Peyer's patch (tissue), 4 donors: ENCODE data around the gene SLC46A3. TPM values are rescaled to one million over a fixed set of nuclear protein-coding genes. Genes with fewer than 3 reads are reported as not detected.
"Not testable (repeated sequence)": the region's sequence is repeated elsewhere in the genome, so short reads cannot be mapped to it uniquely, and the experiment has no call there.

Experiments
- DNase-seq, 3 donors: peaks; one replicate each; pipeline ENCODE4 v3.0.0-alpha.2; 2017 to 2019
- H3K27ac ChIP-seq, 4 donors: fragments of 200-600 bp; sonication (generic); one replicate each; pipeline ENCODE4 v1.5.1; 2016 to 2019
- H3K27me3 ChIP-seq, 2 donors: fragments of 200-600 bp; sonication (generic); one replicate each; pipeline ENCODE4 v1.5.1; 2019
- H3K36me3 ChIP-seq, 3 donors: fragments of 200-600 bp; sonication (generic); one replicate each; pipeline ENCODE4 v1.5.1; 2016 to 2019
- H3K4me1 ChIP-seq, 4 donors: fragments of 200-600 bp; sonication (generic); one replicate each; pipeline ENCODE4 v1.5.1; 2016 to 2019
- H3K4me3 ChIP-seq, 4 donors: fragments of 200-600 bp; sonication (generic); 1 replicate in 3 of 4; 2 replicates in 1 of 4; pipeline ENCODE4 v1.5.1; 2016 to 2019; ENCODE audit warnings: mild to moderate bottlenecking in 1 of 4
- H3K9me3 ChIP-seq, 4 donors: fragments of 200-600 bp; sonication (generic); one replicate each; pipeline ENCODE4 v1.5.1; 2016 to 2019; ENCODE audit warnings: mild to moderate bottlenecking in 1 of 4
- POLR2A ChIP-seq, 2 donors: fragments of 450-650 bp; IDR thresholded peaks; one replicate each; pipeline ENCODE4 v1.5.1; 2017; ENCODE audit warnings: antibody characterized with exemption in 2 of 2, mild to moderate bottlenecking in 2 of 2, moderate library complexity in 2 of 2
- total RNA-seq, 4 donors: library from RNA; depleted of rRNA; stranded (reverse); fragments of >200 nt; gene quantifications; one replicate each; pipeline ENCODE4 v1.1.0, GENCODE V29; 2016
- TF ChIP-seq, protein P1 (sequence below), 6 experiments: fragments of 450-650 bp in 4 of 6; fragments of 200-600 bp in 2 of 6; sonication (generic) in 1 of 6; IDR thresholded peaks; one replicate each; pipeline ENCODE4 v1.5.1; 2017 to 2019; ENCODE audit warnings: antibody characterized with exemption in 6 of 6, mild to moderate bottlenecking in 3 of 6, moderate library complexity in 1 of 6

SLC46A3 gene
- total RNA-seq, 4 donors from 2014 or later, result 10.7 to 198 (median 105) TPM

DNA sequence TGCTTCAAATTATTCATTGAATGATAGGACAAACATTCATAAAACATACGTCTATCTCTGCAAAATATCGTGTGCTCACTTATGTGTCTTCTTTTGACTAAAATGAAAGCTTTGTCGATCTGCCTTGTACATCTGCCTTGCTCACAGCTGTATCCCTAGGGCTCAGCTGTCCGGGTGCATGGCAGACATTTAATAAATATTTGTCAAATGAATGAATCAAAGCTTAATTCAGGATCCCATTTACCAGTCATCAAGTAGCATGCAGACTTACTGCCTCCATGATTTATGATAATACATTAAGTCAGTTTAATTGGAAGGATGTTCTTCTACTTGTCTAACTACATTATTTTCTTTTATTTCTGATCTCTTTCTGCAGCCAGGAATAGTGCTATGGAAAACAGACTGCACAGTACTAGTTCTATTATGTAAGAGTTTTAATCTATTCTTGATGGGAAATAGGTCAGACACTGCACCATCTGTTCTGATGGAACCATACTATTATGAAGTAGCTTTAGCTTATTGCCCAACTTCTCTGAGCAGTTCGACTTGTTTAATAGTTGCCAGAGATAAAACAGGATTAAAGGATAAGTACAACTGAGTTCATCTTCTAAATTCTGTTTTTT lies 13.2 kb downstream of the SLC46A3 start:
- no peak overlapping the region for H3K4me3 ChIP-seq
- no peaks in the 10 kb centered on the region for H3K27me3 ChIP-seq
- H3K27ac ChIP-seq, result no peak overlapping the region
- DNase-seq, result no peak
- no peak for TF ChIP-seq POLR2A (IDR thresholded peaks at IDR 0.05)
- TF ChIP-seq, protein P1, sequence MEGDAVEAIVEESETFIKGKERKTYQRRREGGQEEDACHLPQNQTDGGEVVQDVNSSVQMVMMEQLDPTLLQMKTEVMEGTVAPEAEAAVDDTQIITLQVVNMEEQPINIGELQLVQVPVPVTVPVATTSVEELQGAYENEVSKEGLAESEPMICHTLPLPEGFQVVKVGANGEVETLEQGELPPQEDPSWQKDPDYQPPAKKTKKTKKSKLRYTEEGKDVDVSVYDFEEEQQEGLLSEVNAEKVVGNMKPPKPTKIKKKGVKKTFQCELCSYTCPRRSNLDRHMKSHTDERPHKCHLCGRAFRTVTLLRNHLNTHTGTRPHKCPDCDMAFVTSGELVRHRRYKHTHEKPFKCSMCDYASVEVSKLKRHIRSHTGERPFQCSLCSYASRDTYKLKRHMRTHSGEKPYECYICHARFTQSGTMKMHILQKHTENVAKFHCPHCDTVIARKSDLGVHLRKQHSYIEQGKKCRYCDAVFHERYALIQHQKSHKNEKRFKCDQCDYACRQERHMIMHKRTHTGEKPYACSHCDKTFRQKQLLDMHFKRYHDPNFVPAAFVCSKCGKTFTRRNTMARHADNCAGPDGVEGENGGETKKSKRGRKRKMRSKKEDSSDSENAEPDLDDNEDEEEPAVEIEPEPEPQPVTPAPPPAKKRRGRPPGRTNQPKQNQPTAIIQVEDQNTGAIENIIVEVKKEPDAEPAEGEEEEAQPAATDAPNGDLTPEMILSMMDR (IDR thresholded peaks at IDR 0.05), result no peak
- H3K36me3 ChIP-seq, result peaks cover 0 to 43% (median 3%) of the 10 kb centered on the region in 3 donors
- H3K4me1 ChIP-seq, result no peaks in the 10 kb centered on the region
- H3K9me3 ChIP-seq, result no peaks in the 10 kb centered on the region

DNA sequence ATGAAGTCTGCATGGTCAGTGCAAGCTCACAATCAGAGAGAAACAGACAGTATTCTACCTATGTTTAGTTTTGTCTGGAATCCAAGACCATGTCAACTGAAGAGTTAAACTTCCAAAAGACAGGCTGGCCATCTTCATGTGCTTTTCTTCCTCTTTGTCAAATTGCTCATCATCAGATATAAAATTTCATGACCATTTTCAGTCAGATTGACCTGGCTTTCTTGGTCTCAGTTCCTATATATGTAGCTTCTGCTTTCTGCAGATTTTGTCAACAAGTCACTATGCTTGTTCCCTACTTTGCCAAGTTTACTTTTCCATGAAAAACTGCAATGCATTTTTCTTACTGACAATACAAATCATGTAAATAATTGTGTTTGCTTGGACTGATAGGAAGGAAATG lies 13.9 kb downstream of the SLC46A3 start:
- Histone ChIP-seq H3K36me3 (peaks cover 0 to 50% (median 3%) of the 10 kb centered on the region in 3 donors), H3K27ac (no peak overlapping the region), H3K4me3 (no peak overlapping the region), H3K27me3 (no peaks in the 10 kb centered on the region), H3K4me1 (no peaks in the 10 kb centered on the region), H3K9me3 (no peaks in the 10 kb centered on the region)
- TF ChIP-seq POLR2A (IDR thresholded peaks at IDR 0.05), result no peak
- TF ChIP-seq, protein P1 (IDR thresholded peaks at IDR 0.05), result no peak
- DNase-seq, result no peak

DNA sequence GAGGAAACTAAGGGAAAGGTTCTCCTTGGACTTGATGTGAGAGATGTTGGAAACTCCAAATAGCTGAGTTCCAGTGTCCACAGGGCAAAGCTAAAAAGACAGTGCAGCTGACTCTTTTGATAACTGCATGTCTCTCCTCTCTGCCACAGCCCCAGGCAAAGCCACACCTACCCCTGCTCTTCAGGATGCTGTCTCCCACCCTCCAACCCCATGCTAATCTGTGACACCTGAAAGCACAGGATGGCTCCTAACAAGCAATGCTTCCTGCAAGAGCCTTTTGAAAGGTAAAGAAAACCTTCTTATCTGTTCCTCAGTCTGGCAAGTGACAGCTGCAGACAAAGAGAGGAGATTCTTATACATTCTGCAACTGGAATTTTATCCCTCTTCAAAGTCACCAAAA lies 14.5 kb downstream of the SLC46A3 start:
- no peak for DNase-seq
- Histone ChIP-seq H3K27ac (no peak overlapping the region), H3K36me3 (peaks cover 0 to 50% (median 3%) of the 10 kb centered on the region in 3 donors), H3K9me3 (no peaks in the 10 kb centered on the region), H3K4me3 (no peak overlapping the region), H3K4me1 (no peaks in the 10 kb centered on the region), H3K27me3 (no peaks in the 10 kb centered on the region)
- TF ChIP-seq POLR2A (IDR thresholded peaks at IDR 0.05), result no peak
- TF ChIP-seq, protein P1 (IDR thresholded peaks at IDR 0.05), result no peak

DNA sequence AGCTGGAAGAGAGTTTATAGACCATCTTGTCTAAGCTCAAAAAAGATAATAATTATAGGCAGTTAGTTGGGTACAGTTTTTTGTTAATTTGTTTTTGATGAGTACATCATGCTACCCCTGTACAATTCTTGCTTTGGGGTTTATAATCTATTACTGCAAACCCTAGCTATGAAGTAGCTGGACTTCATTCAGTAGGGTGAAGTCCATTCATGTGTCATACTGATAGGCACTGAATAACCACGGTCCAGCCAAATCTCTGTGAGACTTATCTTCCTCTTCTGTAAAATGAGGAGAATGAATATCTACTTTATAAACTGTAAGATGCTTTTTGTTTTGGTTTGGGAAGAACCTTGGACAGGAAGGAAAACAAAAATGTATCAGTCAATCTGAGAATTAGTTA lies 19.5 kb downstream of the SLC46A3 start:
- Histone ChIP-seq H3K4me1 (no peaks in the 10 kb centered on the region), H3K27me3 (no peaks in the 10 kb centered on the region), H3K4me3 (no peak overlapping the region), H3K27ac (peak overlapping the region in 1 of 4 donors; percentile 4), H3K9me3 (no peaks in the 10 kb centered on the region), H3K36me3 (peaks cover 0 to 51% (median 3%) of the 10 kb centered on the region in 3 donors)
- no peak for DNase-seq
- no peak for TF ChIP-seq POLR2A (IDR thresholded peaks at IDR 0.05)
- TF ChIP-seq, protein P1 (IDR thresholded peaks at IDR 0.05), result no peak

DNA sequence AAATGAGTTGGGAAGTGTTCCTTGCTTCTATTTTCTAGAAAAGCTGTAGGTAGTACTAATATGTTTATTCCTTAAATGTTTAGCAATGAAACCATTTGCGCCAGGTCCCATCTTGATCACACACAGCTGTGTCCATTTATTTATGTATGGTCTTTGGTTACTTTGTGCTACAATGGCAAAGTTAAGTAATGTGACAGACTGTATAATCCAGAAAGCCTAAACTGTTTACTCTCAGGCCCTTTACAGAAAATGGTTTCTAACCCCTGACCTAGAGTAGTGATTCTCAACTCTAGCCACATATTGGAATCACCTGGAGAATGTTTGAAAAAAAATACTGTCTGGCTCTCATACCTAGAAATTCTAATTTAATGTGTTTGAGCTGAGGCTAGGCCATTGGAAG lies 21.3 kb downstream of the SLC46A3 start:
- no peak for TF ChIP-seq POLR2A (IDR thresholded peaks at IDR 0.05)
- TF ChIP-seq, protein P1 (IDR thresholded peaks at IDR 0.05), result no peak
- H3K27ac ChIP-seq, result no peak overlapping the region
- H3K9me3 ChIP-seq, result no peaks in the 10 kb centered on the region
- no peak overlapping the region for H3K4me3 ChIP-seq
- H3K27me3 ChIP-seq, result no peaks in the 10 kb centered on the region
- peaks cover 0 to 35% (median 3%) of the 10 kb centered on the region in 3 donors for H3K36me3 ChIP-seq
- no peak for DNase-seq
- no peaks in the 10 kb centered on the region for H3K4me1 ChIP-seq

DNA sequence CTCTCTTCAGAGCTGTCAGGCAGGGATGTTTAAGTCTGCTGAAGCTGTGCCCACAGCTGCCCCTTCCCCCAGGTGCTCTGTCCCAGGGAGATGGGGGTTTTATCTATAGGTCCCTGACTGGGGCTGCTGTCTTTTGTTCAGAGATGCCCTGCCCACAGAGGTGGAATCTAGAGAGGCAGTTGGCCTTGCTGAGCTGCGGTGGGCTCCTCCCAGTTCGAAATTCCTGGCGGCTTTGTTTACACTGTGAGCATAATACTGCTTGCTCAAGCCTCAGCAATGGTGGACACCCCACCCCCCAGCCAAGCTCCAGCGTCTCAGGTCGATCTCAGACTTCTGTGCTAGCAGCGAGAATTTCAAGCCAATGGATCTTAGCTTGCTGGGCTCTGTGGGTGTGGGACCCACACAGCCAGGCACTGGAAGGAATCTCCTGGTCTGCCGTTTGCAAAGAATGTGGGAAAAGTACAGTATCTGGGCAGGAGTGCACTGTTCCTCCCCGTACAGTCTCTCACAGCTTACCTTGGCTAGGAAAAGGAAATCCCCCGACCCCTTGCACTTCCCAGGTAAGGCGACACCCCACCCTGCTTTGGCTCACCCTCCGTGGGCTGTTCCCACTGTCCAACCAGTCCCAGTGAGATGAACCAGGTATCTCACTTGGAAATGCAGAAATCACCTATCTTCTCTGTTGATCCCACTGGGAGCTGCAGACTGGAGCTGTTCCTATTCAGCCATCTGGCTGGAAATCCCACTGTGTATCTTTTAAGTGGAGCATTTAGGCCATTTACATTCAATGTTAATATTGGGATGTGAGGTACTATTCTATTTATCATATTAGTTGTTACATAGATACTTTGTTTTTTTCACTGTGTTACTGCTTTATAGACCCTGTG lies 24.9 kb downstream of the SLC46A3 start:
- not testable (repeated sequence) for H3K27ac ChIP-seq, H3K9me3 ChIP-seq, H3K4me1 ChIP-seq, H3K4me3 ChIP-seq, H3K27me3 ChIP-seq, DNase-seq, H3K36me3 ChIP-seq
